ENCODE measurements around the gene TFF2. TPM values are rescaled to one million over a fixed set of nuclear protein-coding genes. Genes with fewer than 3 reads are reported as not detected.

TFF2 gene
- total RNA-seq, 1 experiment from 2014 or later: 1.1 TPM

DNA sequence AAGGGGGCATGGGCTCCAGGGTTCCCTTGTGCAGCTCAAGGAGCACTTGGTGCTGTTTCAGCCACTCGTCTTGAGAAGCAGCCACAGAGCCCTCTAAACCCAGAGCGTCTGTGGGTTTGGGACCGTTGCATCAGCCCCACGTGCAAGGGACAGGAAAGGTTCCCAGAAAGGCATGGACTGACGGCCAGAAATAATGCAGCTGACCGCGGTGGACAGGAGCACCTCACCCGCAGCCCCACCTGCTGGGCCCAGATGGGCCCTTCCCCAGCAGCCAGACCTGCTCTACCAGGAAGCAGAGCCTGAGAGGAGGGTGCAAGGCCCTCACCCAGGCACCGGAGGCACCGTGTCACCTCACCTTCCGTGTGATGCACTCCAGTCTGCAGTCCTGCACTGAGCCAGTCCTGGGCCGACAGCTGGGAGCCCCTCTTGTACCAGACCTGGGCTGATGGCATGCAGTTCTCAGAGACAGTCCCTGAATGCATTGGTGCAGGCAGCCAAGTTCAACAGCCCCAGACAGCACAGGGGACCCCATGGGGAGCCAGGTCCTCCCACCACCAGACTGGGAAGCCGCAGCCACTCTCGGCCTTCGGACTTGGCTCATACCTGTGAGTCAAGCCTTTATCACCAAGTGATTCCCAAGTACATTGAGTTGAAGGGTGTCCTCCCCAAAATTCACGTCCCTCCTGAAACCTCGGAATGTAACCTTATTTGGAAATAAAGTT, 30.8 kb downstream of the TFF2 start:
- ATAC-seq: no peak
- intact Hi-C loops (cut with micrococcal nuclease; ENCODE audit: unreplicated experiment) (no loop called here), in situ Hi-C loops (cut with HindIII; ENCODE audit: low pct_unique_long_range_greater_than_20kb, low sequenced_read_pairs) (no loop called here)
- H3K36me3 ChIP-seq (ENCODE audit: control insufficient read depth, insufficient read depth, low read length): no peaks in the 10 kb centered on the region
- CTCF ChIA-PET: no interaction called here
- no peaks in the 10 kb centered on the region for H3K9me3 ChIP-seq (ENCODE audit: control insufficient read depth, insufficient read depth, low read depth, low read length)
- POLR2A ChIA-PET: no interaction called here
- no TSS peak for BruUV-seq (replicated peaks)
- TF ChIP-seq POLR2AphosphoS5 (IDR thresholded peaks at IDR 0.05; ENCODE audit: low read depth, low read length) (no peak), SIN3A (IDR thresholded peaks at IDR 0.05; ENCODE audit: borderline replicate concordance, insufficient read depth, low read depth, low read length) (no peak), TCF7L2 (IDR thresholded peaks at IDR 0.05; ENCODE audit: low read depth, low read length) (no peak)
- TF ChIP-seq, protein P1, sequence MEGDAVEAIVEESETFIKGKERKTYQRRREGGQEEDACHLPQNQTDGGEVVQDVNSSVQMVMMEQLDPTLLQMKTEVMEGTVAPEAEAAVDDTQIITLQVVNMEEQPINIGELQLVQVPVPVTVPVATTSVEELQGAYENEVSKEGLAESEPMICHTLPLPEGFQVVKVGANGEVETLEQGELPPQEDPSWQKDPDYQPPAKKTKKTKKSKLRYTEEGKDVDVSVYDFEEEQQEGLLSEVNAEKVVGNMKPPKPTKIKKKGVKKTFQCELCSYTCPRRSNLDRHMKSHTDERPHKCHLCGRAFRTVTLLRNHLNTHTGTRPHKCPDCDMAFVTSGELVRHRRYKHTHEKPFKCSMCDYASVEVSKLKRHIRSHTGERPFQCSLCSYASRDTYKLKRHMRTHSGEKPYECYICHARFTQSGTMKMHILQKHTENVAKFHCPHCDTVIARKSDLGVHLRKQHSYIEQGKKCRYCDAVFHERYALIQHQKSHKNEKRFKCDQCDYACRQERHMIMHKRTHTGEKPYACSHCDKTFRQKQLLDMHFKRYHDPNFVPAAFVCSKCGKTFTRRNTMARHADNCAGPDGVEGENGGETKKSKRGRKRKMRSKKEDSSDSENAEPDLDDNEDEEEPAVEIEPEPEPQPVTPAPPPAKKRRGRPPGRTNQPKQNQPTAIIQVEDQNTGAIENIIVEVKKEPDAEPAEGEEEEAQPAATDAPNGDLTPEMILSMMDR (IDR thresholded peaks at IDR 0.05): no peak
- TF ChIP-seq, protein P2, sequence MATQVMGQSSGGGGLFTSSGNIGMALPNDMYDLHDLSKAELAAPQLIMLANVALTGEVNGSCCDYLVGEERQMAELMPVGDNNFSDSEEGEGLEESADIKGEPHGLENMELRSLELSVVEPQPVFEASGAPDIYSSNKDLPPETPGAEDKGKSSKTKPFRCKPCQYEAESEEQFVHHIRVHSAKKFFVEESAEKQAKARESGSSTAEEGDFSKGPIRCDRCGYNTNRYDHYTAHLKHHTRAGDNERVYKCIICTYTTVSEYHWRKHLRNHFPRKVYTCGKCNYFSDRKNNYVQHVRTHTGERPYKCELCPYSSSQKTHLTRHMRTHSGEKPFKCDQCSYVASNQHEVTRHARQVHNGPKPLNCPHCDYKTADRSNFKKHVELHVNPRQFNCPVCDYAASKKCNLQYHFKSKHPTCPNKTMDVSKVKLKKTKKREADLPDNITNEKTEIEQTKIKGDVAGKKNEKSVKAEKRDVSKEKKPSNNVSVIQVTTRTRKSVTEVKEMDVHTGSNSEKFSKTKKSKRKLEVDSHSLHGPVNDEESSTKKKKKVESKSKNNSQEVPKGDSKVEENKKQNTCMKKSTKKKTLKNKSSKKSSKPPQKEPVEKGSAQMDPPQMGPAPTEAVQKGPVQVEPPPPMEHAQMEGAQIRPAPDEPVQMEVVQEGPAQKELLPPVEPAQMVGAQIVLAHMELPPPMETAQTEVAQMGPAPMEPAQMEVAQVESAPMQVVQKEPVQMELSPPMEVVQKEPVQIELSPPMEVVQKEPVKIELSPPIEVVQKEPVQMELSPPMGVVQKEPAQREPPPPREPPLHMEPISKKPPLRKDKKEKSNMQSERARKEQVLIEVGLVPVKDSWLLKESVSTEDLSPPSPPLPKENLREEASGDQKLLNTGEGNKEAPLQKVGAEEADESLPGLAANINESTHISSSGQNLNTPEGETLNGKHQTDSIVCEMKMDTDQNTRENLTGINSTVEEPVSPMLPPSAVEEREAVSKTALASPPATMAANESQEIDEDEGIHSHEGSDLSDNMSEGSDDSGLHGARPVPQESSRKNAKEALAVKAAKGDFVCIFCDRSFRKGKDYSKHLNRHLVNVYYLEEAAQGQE (IDR thresholded peaks at IDR 0.05; ENCODE audit: insufficient read depth in 1 of 2, low read depth in 2 of 2, low read length in 1 of 2): no peak
- no peak overlapping the region for H3K27ac ChIP-seq (ENCODE audit: low read length)
- DNase-seq (ENCODE audit: low read depth, low spot score): no peak
- H3K27me3 ChIP-seq (ENCODE audit: control insufficient read depth, insufficient read depth, low read length): no peaks in the 10 kb centered on the region
- H3K4me3 ChIP-seq (ENCODE audit: low read depth in 2 of 2, low read length in 2 of 2): no peak overlapping the region
- H3K4me1 ChIP-seq (ENCODE audit: control insufficient read depth, insufficient read depth, low read length): peaks cover 10% of the 10 kb centered on the region

DNA sequence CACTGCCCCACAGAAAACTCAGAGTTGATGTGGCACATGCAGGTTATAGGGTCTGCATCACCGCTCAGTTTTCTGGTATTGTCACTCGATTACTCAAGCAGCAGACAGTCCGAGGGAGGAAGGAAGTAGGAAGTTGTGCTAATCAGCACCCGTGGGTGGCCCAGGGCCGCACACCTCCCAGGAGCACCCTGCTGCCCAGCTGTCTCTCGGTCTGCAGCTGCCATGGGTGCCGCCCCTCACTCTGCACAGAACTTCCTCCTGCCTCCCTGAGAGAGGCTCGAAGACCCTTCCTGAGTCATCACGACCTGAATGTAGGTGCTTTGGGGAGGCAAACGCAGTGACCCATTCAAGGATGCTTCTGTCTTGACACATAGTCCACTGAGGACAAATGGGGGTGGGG, 31.4 kb downstream of the TFF2 start:
- CTCF ChIA-PET: no interaction called here
- Histone ChIP-seq H3K4me3 (ENCODE audit: low read depth in 2 of 2, low read length in 2 of 2) (no peak overlapping the region), H3K27me3 (ENCODE audit: control insufficient read depth, insufficient read depth, low read length) (no peaks in the 10 kb centered on the region), H3K4me1 (ENCODE audit: control insufficient read depth, insufficient read depth, low read length) (peaks cover 15% of the 10 kb centered on the region), H3K27ac (ENCODE audit: low read length) (no peak overlapping the region), H3K36me3 (ENCODE audit: control insufficient read depth, insufficient read depth, low read length) (no peaks in the 10 kb centered on the region), H3K9me3 (ENCODE audit: control insufficient read depth, insufficient read depth, low read depth, low read length) (no peaks in the 10 kb centered on the region)
- BruUV-seq (replicated peaks): no TSS peak
- in situ Hi-C loops (cut with HindIII; ENCODE audit: low pct_unique_long_range_greater_than_20kb, low sequenced_read_pairs) (no loop called here), intact Hi-C loops (cut with micrococcal nuclease; ENCODE audit: unreplicated experiment) (no loop called here)
- ATAC-seq (no peak), DNase-seq (ENCODE audit: low read depth, low spot score) (no peak)
- TF ChIP-seq, protein P2 (IDR thresholded peaks at IDR 0.05; ENCODE audit: insufficient read depth in 1 of 2, low read depth in 2 of 2, low read length in 1 of 2): no peak
- TF ChIP-seq SIN3A (IDR thresholded peaks at IDR 0.05; ENCODE audit: borderline replicate concordance, insufficient read depth, low read depth, low read length): no peak
- TF ChIP-seq, protein P1 (IDR thresholded peaks at IDR 0.05): no peak
- no peak for TF ChIP-seq POLR2AphosphoS5 (IDR thresholded peaks at IDR 0.05; ENCODE audit: low read depth, low read length)
- TF ChIP-seq TCF7L2 (IDR thresholded peaks at IDR 0.05; ENCODE audit: low read depth, low read length): no peak
- POLR2A ChIA-PET: no interaction called here

Measured in Panc1 (cell line).